SK-N-SH (cell line): ENCODE data around the gene MBP.

Experiments
- CTCF ChIP-seq: fragments of 200-600 bp; sonication (generic); IDR thresholded peaks from 2 replicates; pipeline ENCODE4 v1.6.1; 2017; ENCODE audit warnings: antibody characterized with exemption, mild to moderate bottlenecking, moderate library complexity
- EP300 ChIP-seq, 2 experiments: IDR thresholded peaks; 2 replicates each; pipeline versions ENCODE4 v1.4.0 to v1.6.1; 2012; ENCODE audit warnings: borderline replicate concordance in 1 of 2, low read depth in 1 of 2, low read length in 1 of 2
- MAX ChIP-seq: IDR thresholded peaks from 2 replicates; pipeline ENCODE4 v1.4.0; 2012; ENCODE audit warnings: low read depth
- NFIC ChIP-seq: IDR thresholded peaks from 2 replicates; pipeline ENCODE4 v1.4.0; 2012; ENCODE audit warnings: borderline replicate concordance
- NRF1 ChIP-seq: IDR thresholded peaks from 2 replicates; pipeline ENCODE4 v1.6.1; 2012; ENCODE audit warnings: low read depth, mild to moderate bottlenecking, low read length
- POLR2AphosphoS5 ChIP-seq: IDR thresholded peaks from 2 replicates; pipeline ENCODE4 v1.6.1; 2012; ENCODE audit warnings: low read depth, low read length
- REST ChIP-seq: IDR thresholded peaks from 2 replicates; pipeline ENCODE4 v1.6.1; 2012; ENCODE audit warnings: mild to moderate bottlenecking, low read depth, low read length, moderate library complexity
- TEAD4 ChIP-seq: IDR thresholded peaks from 2 replicates; pipeline ENCODE4 v1.4.0; 2012; ENCODE audit warnings: mild to moderate bottlenecking, borderline replicate concordance; ENCODE audit not compliant: insufficient read depth

- no peak for TF ChIP-seq CTCF
- TF ChIP-seq NRF1, result no peak
- TF ChIP-seq TEAD4, result no peak
- TF ChIP-seq POLR2AphosphoS5, result no peak
- no peak for TF ChIP-seq REST
- TF ChIP-seq EP300 (IDR thresholded peaks at IDR 0.05; ENCODE audit: borderline replicate concordance in 1 of 2, low read depth in 1 of 2, low read length in 1 of 2), result no peak
- no peak for TF ChIP-seq NFIC
- no peak for TF ChIP-seq MAX
These were observed 100.9 kb downstream of the MBP start for GRCh38 chr18:77031662-77032061.
